Smooth muscle cell (in vitro differentiated cells): Measurements from ENCODE around the gene FARP2. TPM values are rescaled to one million over a fixed set of nuclear protein-coding genes. Genes with fewer than 3 reads are reported as not detected.

ENCODE experiments used
- DNase-seq: peaks from one replicate; lab custom pipeline; 2025; ENCODE audit not compliant: unreplicated experiment; lab: John Stamatoyannopoulos, UW
- H2AFZ ChIP-seq: fragments of 200-600 bp; sonication (generic); 2 replicates; pipeline ENCODE4 v1.6.0; 2016; ENCODE audit warnings: antibody characterized with exemption, low read depth, mild to moderate bottlenecking
- H3F3A ChIP-seq: fragments of 200-600 bp; sonication (generic); 2 replicates; pipeline ENCODE4 v1.6.0; 2017; ENCODE audit warnings: antibody characterized with exemption, low read depth
- H3K27ac ChIP-seq: fragments of 200-600 bp; sonication (generic); 2 replicates; pipeline ENCODE4 v1.5.1; 2016; ENCODE audit warnings: low read depth, mild to moderate bottlenecking
- H3K27me3 ChIP-seq: fragments of 200-600 bp; sonication (generic); 2 replicates; pipeline ENCODE4 v1.6.1; 2016; ENCODE audit warnings: low read depth, mild to moderate bottlenecking
- H3K36me3 ChIP-seq: fragments of 200-600 bp; sonication (generic); 2 replicates; pipeline ENCODE4 v1.5.1; 2016; ENCODE audit warnings: low read depth
- H3K4me1 ChIP-seq: fragments of 200-600 bp; sonication (generic); 2 replicates; pipeline ENCODE4 v1.5.1; 2016; ENCODE audit warnings: low read depth
- H3K4me2 ChIP-seq: fragments of 200-600 bp; sonication (generic); 2 replicates; pipeline ENCODE4 v1.6.0; 2016; ENCODE audit warnings: mild to moderate bottlenecking
- H3K4me3 ChIP-seq: fragments of 200-600 bp; sonication (generic); 2 replicates; pipeline ENCODE4 v1.5.1; 2016; ENCODE audit warnings: mild to moderate bottlenecking
- H3K79me2 ChIP-seq: fragments of 200-600 bp; sonication (generic); 2 replicates; pipeline ENCODE4 v1.6.0; 2016; ENCODE audit warnings: low read depth, mild to moderate bottlenecking
- H3K9ac ChIP-seq: fragments of 200-600 bp; sonication (generic); 2 replicates; pipeline ENCODE4 v1.6.0; 2016; ENCODE audit warnings: low read depth
- H3K9me3 ChIP-seq: fragments of 200-600 bp; sonication (generic); replicated peaks from 2 replicates; pipeline ENCODE4 v1.5.1; 2016; ENCODE audit warnings: low read depth
- H4K20me1 ChIP-seq: fragments of 200-600 bp; sonication (generic); 2 replicates; pipeline ENCODE4 v1.6.0; 2016; ENCODE audit warnings: low read depth
- CTCF ChIP-seq: fragments of 200-600 bp; sonication (generic); IDR thresholded peaks from 2 replicates; pipeline ENCODE4 v1.5.1; 2017; ENCODE audit warnings: borderline replicate concordance, mild to moderate bottlenecking, antibody characterized with exemption; ENCODE audit not compliant: insufficient read depth, poor library complexity, severe bottlenecking
- WGBS: methylation state at CpG from one replicate; pipeline ENCODE4 v1.1.7; 2016; ENCODE audit warnings: low lambda C conversion rate; 5-methylcytosine and 5-hydroxymethylcytosine counted together
- polyA plus RNA-seq: library from polyadenylated mRNA; unstranded; fragments of >200 nt; fragmentation: Nextera tagmentation; extraction: Ambion mirVana; gene quantifications from 2 replicates; pipeline ENCODE4 v1.2.1, GENCODE V29; 2016
- total RNA-seq: library from RNA; depleted of rRNA; stranded (reverse); fragments of >200 nt; gene quantifications from 2 replicates; pipeline ENCODE4 v1.2.3, GENCODE V29; 2014

Gene FARP2
- total and polyA plus RNA-seq, 2 experiments from 2014 or later, result 15.9 to 27.4 TPM

GRCh38 chr2:241308832-241309500, 47.1 kb upstream of the FARP2 start:
- Histone ChIP-seq H3K27me3 (no peaks in the 10 kb centered on the region), H3K9ac (no peak overlapping the region), H3K27ac (peak overlapping the region; percentile 99), H3K4me2 (no peak overlapping the region), H3K79me2 (peaks cover 100% of the 10 kb centered on the region), H2AFZ (no peak overlapping the region), H3K36me3 (no peaks in the 10 kb centered on the region), H3K4me3 (no peak overlapping the region), H4K20me1 (peaks cover 80% of the 10 kb centered on the region), H3K9me3 (no peaks in the 10 kb centered on the region), H3K4me1 (peaks cover 5% of the 10 kb centered on the region), H3F3A (peaks cover 14% of the 10 kb centered on the region)
- no peak for DNase-seq
- WGBS, result 94% methylated on average over 18 of the region's 18 CpGs
- TF ChIP-seq CTCF, result no peak

- peaks cover 100% of the 10 kb centered on the region for H3K79me2 ChIP-seq
- H3K4me3 ChIP-seq, result no peak overlapping the region
- peaks cover 14% of the 10 kb centered on the region for H3F3A ChIP-seq
- DNase-seq, result no peak
- 45% methylated on average over 2 of the region's 2 CpGs for WGBS
- H2AFZ ChIP-seq, result no peak overlapping the region
- no peaks in the 10 kb centered on the region for H3K36me3 ChIP-seq
- no peaks in the 10 kb centered on the region for H3K27me3 ChIP-seq
- peak overlapping the region; percentile 3 for H3K9ac ChIP-seq
- no peak for TF ChIP-seq CTCF
- H3K27ac ChIP-seq, result peak overlapping the region; percentile 99
- H3K4me2 ChIP-seq, result peak overlapping the region; percentile 38
- no peaks in the 10 kb centered on the region for H3K9me3 ChIP-seq
- H3K4me1 ChIP-seq, result peaks cover 8% of the 10 kb centered on the region
- H4K20me1 ChIP-seq, result peaks cover 73% of the 10 kb centered on the region
Observed at GRCh38 chr2:241309684-241310117, 46.4 kb upstream of the FARP2 start.

GRCh38 chr2:241310917-241311566, 45.0 kb upstream of the FARP2 start:
- H3K27ac ChIP-seq, result peak overlapping the region; percentile 99
- H3K9me3 ChIP-seq, result no peaks in the 10 kb centered on the region
- peak overlapping the region; percentile 68 for H3K9ac ChIP-seq
- peaks cover 59% of the 10 kb centered on the region for H4K20me1 ChIP-seq
- no peak overlapping the region for H3K4me3 ChIP-seq
- no peaks in the 10 kb centered on the region for H3K27me3 ChIP-seq
- H3K36me3 ChIP-seq, result no peaks in the 10 kb centered on the region
- peaks cover 8% of the 10 kb centered on the region for H3K4me1 ChIP-seq
- H3K4me2 ChIP-seq, result no peak overlapping the region
- DNase-seq, result no peak
- H2AFZ ChIP-seq, result no peak overlapping the region
- H3F3A ChIP-seq, result peaks cover 14% of the 10 kb centered on the region
- TF ChIP-seq CTCF, result no peak
- 92% methylated on average over 13 of the region's 13 CpGs for WGBS
- peaks cover 91% of the 10 kb centered on the region for H3K79me2 ChIP-seq
